RWPE2 (cell line): ENCODE data around the gene CAPN11.

Source experiments
- ATAC-seq: fragments of 200-7000 bp; cut with Tn5 transposase; 3 replicates; pipeline ENCODE4 v1.9.1; 2021; ENCODE audit warnings: low read depth
- DNase-seq: peaks from one replicate; pipeline ENCODE4 v3.0.0-alpha.2; 2020; ENCODE audit warnings: low spot score
- H3K27ac ChIP-seq: fragments of 450-650 bp; 2 replicates; pipeline ENCODE4 v1.5.1; 2017; ENCODE audit warnings: mild to moderate bottlenecking; ENCODE audit not compliant: poor library complexity, severe bottlenecking
- H3K27me3 ChIP-seq: fragments of 250-450 bp; sonication (Bioruptor Pico); 2 replicates; pipeline ENCODE4 v1.5.1; 2021; ENCODE audit warnings: mild to moderate bottlenecking, moderate library complexity; ENCODE audit not compliant: insufficient read depth, poor library complexity, severe bottlenecking
- H3K36me3 ChIP-seq: fragments of 250-450 bp; sonication (Bioruptor Pico); 2 replicates; pipeline ENCODE4 v1.5.1; 2020; ENCODE audit warnings: low read depth, mild to moderate bottlenecking, moderate library complexity
- H3K4me1 ChIP-seq: fragments of 250-450 bp; sonication (Bioruptor Pico); 2 replicates; pipeline ENCODE4 v1.5.1; 2021; ENCODE audit warnings: mild to moderate bottlenecking, moderate library complexity; ENCODE audit not compliant: insufficient read depth, poor library complexity, severe bottlenecking
- H3K4me3 ChIP-seq: fragments of 250-450 bp; sonication (Bioruptor Pico); 2 replicates; pipeline ENCODE4 v1.5.1; 2021; ENCODE audit warnings: mild to moderate bottlenecking, moderate library complexity; ENCODE audit not compliant: severe bottlenecking
- H3K9me3 ChIP-seq: fragments of 250-450 bp; sonication (Bioruptor Pico); 2 replicates; pipeline ENCODE4 v1.5.1; 2021; ENCODE audit warnings: mild to moderate bottlenecking, moderate library complexity; ENCODE audit not compliant: severe bottlenecking
- CTCF ChIP-seq: fragments of 450-650 bp; IDR thresholded peaks from one replicate; pipeline ENCODE4 v1.5.1; 2017; ENCODE audit warnings: mild to moderate bottlenecking, moderate library complexity; ENCODE audit not compliant: poor library complexity, severe bottlenecking

CAPN11 gene

GRCh38 chr6:44111434-44112417 is 46.9 kb upstream of the CAPN11 start:
- peaks cover 20% of the 10 kb centered on the region for H3K4me1 ChIP-seq
- H3K27me3 ChIP-seq, result no peaks in the 10 kb centered on the region
- H3K9me3 ChIP-seq, result no peaks in the 10 kb centered on the region
- no peak for DNase-seq
- peaks cover 82% of the 10 kb centered on the region for H3K36me3 ChIP-seq
- no peak overlapping the region for H3K27ac ChIP-seq
- no peak overlapping the region for H3K4me3 ChIP-seq
- no peak for TF ChIP-seq CTCF
- no peak for ATAC-seq

GRCh38 chr6:44113414-44113813 is 45.2 kb upstream of the CAPN11 start:
- DNase-seq (no peak), ATAC-seq (no peak)
- Histone ChIP-seq H3K4me1 (peaks cover 34% of the 10 kb centered on the region), H3K4me3 (no peak overlapping the region), H3K27ac (peak overlapping the region; percentile 95), H3K9me3 (no peaks in the 10 kb centered on the region), H3K36me3 (peaks cover 77% of the 10 kb centered on the region), H3K27me3 (no peaks in the 10 kb centered on the region)
- no peak for TF ChIP-seq CTCF

GRCh38 chr6:44115866-44116265 is 42.8 kb upstream of the CAPN11 start:
- TF ChIP-seq CTCF, result no peak
- Histone ChIP-seq H3K27ac (peak overlapping the region; percentile 95), H3K4me1 (peaks cover 52% of the 10 kb centered on the region), H3K9me3 (no peaks in the 10 kb centered on the region), H3K27me3 (no peaks in the 10 kb centered on the region), H3K36me3 (peaks cover 59% of the 10 kb centered on the region), H3K4me3 (no peak overlapping the region)
- ATAC-seq, result peak; percentile 89
- DNase-seq, result peak; percentile 84

- peaks cover 49% of the 10 kb centered on the region for H3K36me3 ChIP-seq
- no peaks in the 10 kb centered on the region for H3K27me3 ChIP-seq
- no peak for TF ChIP-seq CTCF
- H3K4me1 ChIP-seq, result peaks cover 57% of the 10 kb centered on the region
- no peaks in the 10 kb centered on the region for H3K9me3 ChIP-seq
- DNase-seq, result no peak
- ATAC-seq, result peak; percentile 44
- peak overlapping the region; percentile 95 for H3K27ac ChIP-seq
- H3K4me3 ChIP-seq, result no peak overlapping the region
Observed at GRCh38 chr6:44116641-44117382, 41.8 kb upstream of the CAPN11 start.
